HG02885 (cell line): ENCODE results near the gene CHRDL2.
A peak's percentile ranks its signal among the peaks of the same experiment; 100 is the strongest.
"Not testable (repeated sequence)": the region's sequence is repeated elsewhere in the genome, so short reads cannot be mapped to it uniquely, and the experiment has no call there.

ENCODE experiments used
- ATAC-seq: cut with Tn5 transposase; IDR thresholded peaks from one replicate; pipeline ENCODE4 v1.9.1; 2021; ENCODE audit warnings: mild to moderate bottlenecking; ENCODE audit not compliant: unreplicated experiment, poor library complexity

CHRDL2 gene, protein sequence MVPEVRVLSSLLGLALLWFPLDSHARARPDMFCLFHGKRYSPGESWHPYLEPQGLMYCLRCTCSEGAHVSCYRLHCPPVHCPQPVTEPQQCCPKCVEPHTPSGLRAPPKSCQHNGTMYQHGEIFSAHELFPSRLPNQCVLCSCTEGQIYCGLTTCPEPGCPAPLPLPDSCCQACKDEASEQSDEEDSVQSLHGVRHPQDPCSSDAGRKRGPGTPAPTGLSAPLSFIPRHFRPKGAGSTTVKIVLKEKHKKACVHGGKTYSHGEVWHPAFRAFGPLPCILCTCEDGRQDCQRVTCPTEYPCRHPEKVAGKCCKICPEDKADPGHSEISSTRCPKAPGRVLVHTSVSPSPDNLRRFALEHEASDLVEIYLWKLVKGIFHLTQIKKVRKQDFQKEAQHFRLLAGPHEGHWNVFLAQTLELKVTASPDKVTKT

DNA sequence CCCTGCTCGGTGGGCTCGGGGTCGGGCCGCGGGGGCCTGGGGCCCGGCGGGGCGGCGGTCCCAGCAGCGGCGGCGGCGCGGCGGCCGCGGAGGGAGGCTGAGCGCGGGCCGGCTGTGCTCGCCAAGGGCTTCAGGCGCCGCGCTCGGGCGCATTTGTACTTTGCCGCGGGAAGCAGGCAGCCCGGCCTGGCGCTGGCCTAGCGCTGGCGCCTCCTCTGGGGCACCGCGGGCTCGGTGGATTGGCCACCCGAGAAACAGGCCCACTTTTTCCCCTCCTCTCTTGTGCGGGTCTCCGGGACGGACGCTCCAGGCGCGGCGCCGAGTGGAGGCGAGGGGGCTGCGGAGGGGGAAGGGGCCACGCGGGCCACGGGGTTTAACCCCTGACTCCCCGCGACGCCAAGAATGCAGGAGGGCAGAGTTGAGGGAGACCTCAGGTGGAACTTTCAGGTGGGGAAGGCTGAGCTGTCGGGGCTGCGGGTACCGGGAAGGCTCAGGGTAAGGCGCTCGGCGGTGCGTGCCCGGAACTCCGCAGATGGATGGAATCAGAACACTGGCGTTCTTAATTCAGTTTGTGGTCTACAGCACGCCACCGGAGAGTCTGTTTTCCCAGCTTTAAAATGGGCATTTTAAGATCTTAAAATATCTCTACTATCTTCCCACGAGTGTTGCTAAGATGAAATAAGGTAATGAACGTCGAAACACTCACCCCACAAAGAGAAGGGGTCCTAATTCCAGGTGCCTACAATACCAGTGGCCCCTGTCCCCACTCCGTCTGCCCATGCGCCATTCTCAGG is at the start of gene CHRDL2:
Gene CHRDL2 (minus strand): TSS at position 126 of the 794 bp plus-strand sequence. CDS start 538 bp downstream, outside the sequence.
- no peak for ATAC-seq

DNA sequence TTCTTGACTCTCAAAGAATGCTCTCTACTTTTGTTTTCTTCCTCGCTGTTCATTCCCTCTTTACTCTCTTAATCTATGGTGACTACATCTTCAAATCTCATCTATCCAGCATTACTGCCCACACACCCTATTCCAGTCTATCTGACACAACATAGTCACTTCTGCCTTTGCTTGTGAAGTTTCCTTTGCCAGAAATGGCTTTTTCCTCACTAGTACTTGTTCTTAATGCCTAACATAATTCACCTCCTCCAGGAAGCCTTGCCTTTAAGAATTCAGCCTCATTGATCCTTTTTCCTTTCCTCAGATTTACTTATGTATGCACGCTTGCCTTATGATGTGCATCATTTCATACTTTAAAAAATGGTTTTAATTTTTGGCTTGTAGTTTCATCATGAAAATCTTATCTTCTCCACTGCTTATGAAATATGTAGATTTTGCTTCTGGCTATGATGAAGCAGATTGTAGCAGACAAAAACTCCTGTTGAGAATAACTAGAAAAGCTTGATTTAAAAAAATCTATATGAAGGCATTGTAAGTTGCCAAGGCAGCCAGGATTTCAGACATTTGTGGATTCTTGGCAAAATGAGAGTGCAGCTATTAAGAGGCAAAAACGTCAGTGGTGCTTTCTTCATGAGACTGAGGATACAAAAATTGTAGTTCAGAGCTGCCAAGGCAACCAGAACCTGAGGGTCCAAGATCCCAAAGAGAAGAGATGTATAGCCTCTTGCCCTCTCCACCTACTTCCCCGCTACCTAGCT is 49.2 kb upstream of the CHRDL2 start:
- no peak for ATAC-seq

DNA sequence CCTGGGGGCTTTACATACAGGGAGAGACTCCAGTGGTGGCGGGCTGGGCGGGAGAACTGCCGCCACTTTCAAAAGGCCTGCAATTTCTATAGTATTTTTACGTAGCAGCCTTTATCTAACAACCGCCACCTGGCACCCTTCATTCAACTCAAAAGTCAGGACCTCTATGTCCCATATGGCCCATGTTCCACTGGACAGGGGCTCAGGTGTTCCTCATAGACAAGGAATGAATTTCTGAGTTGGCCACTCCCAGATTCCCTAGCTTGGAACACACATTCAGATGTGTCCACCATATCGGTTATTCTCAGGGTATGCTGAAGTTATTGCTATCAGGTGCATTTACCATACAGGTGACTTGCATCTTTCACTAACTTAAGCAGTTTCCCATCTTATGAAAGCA is 47.4 kb upstream of the CHRDL2 start:
- ATAC-seq, result no peak

DNA sequence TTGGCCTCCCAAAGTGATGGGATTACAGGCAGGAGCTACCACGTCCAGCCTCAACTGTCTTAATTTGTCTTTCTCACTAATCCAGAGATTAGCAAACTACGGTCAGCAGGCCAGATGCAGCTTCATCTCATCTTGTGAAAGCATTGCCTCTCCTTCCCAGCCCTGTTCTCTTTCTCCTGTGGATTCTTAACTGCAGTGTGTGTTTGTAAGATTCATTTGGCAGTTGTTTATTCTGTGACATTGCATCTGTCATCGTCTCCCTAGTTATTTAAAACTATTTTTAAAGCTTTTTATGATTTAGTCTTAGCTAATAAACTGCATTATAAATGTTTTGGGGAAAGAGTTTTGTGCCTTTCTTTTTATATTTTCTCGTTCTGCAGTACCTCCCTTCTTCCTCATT is 46.7 kb upstream of the CHRDL2 start:
- ATAC-seq, result no peak

DNA sequence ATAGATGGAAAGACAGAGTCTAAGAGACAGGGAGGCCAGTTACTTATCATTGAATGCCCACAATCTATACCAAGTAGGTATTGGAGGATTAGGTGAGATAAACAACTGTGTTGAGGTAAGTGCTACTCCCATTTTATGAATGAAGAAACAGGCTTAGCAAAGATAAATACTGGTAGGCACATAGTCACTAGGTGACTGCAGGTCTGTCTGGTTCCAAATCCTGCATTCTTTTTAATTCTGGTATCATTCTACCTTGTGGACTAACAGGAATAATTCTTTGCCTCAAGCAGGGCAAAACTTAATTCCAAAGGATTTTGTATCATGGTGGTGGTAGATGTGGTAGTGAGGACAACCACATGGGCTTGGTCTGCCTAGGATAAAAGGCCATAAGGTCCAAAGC is 45.8 kb upstream of the CHRDL2 start:
- no peak for ATAC-seq

DNA sequence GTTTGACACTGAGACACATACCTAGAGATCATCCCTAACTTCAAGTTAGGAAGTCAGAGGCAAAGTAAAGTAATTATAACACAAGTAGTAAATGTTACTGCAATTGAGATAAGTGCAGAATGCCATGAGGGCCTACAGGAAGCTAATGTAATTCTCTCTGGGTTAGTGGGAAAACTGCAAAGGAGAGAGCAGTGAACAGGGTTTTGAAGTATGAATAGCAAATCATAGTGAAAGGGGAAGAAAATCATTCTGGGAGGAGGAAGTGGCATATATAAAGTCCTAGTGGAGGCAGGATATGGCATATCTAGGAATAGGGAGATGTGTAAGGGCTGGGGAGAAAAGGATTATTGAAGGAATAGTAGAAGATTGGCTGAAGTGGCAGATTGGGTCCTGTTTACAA is 45.3 kb upstream of the CHRDL2 start:
- ATAC-seq, result no peak

DNA sequence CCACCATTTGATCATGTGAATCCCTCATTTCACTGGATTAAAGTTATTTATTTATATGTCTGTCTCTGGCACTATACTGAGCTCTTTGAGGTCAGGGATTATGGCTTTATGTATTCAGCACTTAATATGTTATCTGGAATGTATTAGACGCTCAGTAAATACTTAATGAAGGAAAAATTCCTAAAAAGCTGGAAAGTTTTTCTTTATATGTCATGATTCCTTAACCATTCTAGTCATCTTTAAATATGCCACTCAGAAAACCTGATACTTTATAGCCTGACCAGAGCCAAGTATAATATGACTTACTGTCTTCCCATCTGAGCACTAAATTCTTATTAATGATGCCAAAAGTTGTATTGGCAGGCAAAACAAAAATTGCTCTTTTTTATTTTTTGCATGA is 44.5 kb upstream of the CHRDL2 start:
- no peak for ATAC-seq

DNA sequence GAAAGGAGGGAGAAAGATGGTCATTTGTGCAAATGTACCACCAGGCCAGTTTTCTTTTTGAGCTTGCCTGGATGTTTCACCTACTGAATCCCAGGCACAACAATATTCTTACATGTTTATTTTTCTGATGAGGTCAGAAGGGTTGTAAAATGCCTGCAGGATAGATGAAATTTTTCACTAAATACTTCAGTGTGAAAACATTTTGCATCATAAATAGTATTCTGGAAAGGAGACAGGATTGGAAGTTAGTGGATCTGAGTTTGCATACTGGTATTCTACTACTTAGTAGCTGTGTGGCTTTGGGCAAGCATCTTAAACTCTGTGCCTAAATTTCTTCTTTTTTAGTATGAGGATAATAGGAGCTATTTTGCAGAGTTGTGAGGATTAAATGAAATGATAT is 42.2 kb upstream of the CHRDL2 start:
- ATAC-seq, result no peak

DNA sequence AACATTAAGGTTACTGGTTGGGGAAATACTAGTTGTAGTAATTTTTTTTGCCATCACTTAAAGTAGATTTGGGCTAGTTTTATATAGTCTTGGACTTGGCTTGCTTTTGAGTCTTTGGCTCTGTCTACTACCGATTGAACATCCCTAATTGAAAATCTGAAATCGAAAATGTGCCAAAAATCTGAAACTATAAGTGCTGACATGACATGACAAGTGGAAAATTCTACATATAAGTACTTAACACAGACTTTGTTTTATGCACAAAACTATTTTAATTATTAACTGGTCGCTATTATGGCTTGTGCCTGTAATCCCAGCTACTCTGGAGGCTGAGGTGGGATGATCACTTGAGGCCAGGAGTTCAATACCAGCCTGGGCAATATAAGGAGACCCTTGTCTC is 39.9 kb upstream of the CHRDL2 start:
- ATAC-seq, result no peak

DNA sequence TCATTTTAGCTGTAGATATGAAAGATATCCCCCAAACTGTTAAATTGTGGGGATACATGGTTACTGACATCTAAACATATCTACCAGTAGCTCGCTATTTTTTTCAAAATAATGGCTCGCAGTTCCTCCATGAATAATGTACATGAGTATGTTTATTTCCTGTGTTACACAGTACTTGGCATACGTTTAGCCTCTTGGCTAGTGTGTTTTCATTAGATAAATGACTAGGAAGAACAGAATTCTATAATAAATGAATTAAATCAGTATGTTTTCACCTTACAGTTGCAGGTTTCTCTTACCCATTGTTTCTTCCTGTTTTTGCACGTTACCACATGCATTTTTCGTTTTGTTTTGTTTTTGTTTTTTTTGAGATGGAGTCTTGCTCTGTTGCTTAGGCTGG is 39.2 kb upstream of the CHRDL2 start:
- ATAC-seq, result no peak

DNA sequence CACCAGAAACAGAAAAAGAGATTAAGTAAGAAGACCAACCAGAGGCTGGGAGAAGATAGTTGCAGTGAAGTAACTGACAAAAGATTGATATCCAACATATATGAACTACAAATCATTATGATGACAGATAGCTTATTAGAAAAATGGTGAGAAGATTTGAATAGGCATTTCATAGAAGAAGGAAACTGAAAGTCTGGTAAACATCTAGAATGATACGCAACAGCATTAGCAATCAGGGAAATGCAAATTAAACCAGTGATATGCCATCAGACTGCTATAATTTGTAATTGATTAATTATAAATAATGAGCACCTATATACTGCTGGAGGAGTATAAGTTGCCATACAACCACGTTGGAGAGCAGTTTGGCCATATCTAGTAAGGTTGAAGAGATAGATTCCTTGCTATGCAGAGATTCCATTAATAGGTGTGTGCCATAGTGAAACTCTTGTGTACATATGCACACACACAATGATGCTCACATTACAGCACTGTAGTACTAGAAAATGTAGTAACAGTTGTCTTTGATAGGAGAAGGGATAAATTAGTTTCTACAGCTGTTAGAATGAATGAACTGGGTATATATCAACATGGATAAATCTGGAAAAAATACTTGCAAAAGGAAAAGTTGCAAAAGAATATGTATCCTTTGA is 38.0 kb upstream of the CHRDL2 start:
- no peak for ATAC-seq

DNA sequence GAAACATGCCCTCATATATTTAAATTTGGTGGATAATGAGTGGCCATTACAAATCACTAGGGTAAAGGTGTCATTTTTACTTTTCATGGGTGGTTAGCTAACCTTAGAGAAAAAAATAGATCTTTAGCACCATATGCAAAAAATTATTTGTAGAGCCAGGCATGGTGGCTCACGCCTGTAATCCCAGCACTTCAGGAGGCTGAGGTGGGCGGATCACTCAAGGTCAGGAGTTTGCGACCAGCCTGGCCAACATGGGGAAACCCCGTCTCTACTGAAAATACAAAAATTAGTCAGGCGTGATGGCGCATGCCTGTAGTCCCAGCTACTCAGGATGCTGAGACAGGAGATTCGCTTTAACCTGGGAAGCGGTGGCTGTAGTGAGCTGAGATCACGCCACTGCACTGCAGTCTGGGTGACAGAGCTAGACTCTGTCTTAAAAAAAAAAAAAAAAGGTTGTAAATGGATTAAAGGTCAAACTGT is 37.0 kb upstream of the CHRDL2 start:
- ATAC-seq, result peak; percentile 60

DNA sequence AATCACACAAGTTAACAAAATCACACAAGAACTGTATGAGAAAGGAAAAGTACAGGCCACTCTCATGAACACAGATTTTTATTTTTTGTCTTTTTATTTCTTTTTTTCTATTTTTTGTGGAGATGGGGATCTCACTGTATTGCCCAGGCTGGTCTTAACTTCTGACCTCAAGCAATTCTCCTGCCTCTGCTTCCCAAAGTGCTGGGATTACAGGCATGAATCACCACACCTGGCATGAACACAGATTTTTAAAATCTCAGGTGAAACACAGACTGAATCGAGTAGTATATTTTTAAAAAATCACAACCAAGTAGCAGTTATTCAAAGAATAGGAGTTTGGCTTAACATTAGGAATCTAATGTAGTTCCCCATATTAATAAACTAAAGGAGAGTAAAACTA is 35.7 kb upstream of the CHRDL2 start:
- no peak for ATAC-seq

DNA sequence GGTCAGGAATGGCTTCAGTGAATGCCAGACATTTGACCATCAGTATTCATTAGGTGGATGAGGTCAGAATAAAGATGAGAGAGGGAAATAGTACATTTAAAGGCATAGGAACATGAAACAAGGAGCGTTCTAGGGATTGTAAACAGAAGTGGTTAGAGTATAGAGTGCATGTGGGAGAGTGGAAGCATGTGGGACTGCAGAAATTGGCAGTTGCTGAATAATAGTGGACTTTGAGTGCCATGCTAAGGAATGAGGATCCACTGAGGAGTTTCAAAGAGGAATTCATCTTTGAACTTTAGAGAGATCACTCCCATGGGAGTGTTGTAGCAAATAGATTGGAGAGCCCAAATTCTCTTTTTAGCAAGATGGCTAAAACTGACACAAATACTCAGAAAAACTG is 25.3 kb upstream of the CHRDL2 start:
- ATAC-seq, result no peak

DNA sequence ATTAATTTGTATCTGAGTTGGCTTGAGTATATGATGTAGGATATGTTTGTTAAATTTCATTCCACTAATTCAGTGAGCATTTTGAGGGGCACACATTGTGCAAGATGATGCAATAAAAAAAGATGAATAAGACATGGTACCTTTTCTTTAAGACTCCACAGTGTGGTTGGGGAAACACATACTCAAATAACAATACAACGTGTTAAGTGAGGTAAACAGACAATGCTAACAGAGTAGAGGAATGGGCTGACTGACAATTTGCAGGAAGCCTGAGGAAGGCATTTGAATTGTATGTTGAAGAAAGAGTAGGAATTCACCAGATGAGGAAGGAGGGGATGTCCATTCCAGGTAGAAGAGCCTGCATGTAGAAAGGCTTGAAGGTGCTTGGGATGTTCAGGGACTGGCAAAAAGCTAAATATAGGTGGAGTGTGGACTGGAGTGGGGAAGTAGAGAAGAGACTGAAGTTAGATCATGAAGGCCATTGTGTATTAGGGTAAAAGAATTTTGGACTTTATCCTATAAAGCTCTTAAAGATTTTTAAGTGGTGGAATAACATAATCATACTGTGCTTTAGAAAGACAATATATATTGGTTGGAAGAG is 24.3 kb upstream of the CHRDL2 start:
- no peak for ATAC-seq

DNA sequence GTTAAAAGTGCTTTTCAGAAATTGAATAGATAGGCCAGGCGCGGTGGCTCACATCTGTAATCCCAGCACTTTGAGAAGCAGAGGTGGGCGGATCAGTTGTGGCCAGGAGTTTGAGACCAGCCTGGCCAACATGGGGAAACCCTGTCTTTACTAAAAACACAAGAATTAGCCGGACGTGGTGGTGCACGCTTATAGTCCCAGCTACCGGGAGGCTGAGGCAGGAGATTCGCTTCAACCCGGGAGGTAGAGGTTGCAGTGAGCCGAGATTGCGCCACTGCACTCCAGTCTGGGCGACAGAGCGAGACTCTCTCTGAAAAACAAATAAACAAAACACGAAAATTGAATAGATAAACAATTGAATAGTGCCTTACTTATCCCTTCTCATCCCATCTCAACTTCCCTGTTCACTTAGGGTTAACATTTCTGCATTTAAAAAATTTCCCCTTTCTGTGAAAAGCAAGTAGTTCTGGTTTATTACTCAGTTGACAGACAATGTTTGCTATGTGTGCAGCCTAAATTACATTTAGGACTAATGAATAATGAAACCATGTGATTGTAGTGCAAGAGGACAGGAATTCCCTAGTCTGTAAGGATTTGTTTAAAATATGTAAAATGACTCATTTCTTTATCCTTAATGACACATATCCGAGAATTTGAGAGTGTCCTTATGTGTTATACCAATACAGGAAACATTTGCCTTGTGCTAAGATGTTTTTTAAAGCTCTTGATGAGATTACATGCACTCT is 23.5 kb upstream of the CHRDL2 start:
- no peak for ATAC-seq

DNA sequence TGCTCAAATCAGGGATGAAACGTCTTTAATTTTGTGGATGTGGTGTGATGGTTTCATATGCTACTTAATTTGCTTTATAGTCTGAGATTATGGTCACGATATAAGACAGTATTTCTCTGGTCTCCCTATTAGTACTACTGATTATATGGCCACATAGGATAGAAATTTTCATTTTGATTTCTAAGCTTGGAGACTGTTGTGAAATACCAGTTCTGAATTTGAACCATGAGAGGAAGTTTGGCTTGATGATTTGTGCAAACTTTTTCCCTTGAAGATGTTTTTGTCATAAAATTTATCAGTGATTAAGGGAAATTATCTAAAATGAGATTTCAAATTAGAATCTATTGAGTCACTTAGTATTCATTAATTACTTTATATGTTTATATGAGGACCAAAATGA is 20.1 kb upstream of the CHRDL2 start:
- ATAC-seq, result no peak

DNA sequence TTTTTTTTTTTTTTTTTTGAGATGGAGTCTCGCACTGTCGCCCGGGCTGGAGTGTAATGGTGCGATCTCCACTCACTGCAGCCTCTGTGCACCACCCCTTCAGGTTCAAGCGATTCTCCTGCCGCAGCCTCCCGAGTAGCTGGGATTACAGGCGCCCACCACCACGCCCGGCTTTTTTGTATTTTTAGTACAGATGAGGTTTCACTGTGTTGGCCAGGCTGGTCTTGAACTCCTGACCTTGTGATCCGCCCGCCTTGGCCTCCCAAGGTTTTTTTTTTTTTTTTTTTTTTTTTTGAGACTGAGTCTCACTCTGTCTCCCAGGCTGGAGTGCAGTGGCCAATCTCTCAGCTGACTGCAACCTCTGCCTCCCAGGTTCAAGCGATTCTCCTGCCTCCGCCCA is 19.4 kb upstream of the CHRDL2 start:
- ATAC-seq, result not testable (repeated sequence)

DNA sequence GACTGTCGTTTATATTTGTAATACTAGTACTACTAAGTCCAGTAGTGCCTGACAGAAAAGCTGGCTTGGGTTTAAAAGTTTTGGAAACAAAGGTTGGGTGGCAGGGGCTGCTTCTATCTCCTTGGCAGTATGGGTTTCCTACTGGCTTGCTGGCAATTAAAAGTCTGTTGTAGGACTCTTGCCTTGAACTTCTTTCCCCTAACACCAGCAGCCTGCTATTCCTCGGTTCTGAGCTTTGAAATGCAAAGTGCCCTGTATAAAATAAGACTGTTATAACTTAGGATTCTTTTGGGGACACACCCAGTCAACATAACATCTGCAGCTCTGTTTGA is 18.7 kb upstream of the CHRDL2 start:
- no peak for ATAC-seq
